Fibroblast of lung (primary cell): ENCODE measurements around the gene NKX3-2. TPM values are rescaled to one million over a fixed set of nuclear protein-coding genes. Genes with fewer than 3 reads are reported as not detected.

Experiments
- DNase-seq, 2 donors: peaks; one replicate each; pipeline versions ENCODE4 v3.0.0 to v3.0.0-alpha.2; 2010; ENCODE audit warnings: low read depth in 2 of 2
- H2AFZ ChIP-seq: 2 replicates; pipeline ENCODE4 v1.5.1; 2012; ENCODE audit warnings: low read length, control low read depth, inconsistent platforms
- H3K27ac ChIP-seq: 2 replicates; pipeline ENCODE4 v1.5.1; 2011; ENCODE audit warnings: low read length, control low read depth; ENCODE audit not compliant: insufficient read depth
- H3K27me3 ChIP-seq: 2 replicates; pipeline ENCODE4 v1.5.1; 2011; ENCODE audit warnings: mild to moderate bottlenecking, low read length; ENCODE audit not compliant: control insufficient read depth, insufficient read depth
- H3K36me3 ChIP-seq: 2 replicates; pipeline ENCODE4 v1.5.1; 2011; ENCODE audit warnings: low read length; ENCODE audit not compliant: control insufficient read depth, insufficient read depth
- H3K4me1 ChIP-seq: 2 replicates; pipeline ENCODE4 v1.5.1; 2011; ENCODE audit warnings: low read length; ENCODE audit not compliant: control insufficient read depth, insufficient read depth; ENCODE audit errors: extremely low read depth
- H3K4me2 ChIP-seq: 2 replicates; pipeline ENCODE4 v1.5.1; 2011; ENCODE audit warnings: low read length, control low read depth; ENCODE audit not compliant: insufficient read depth; ENCODE audit errors: extremely low read depth
- H3K4me3 ChIP-seq, 4 experiments: fragments of 200-600 bp in 1 of 4; sonication (generic) in 1 of 4; replicated peaks in 1 of 4; 2 replicates each; pipeline ENCODE4 v1.5.1; 2011 to 2016; ENCODE audit warnings: low read length in 4 of 4, low read depth in 3 of 4, mild to moderate bottlenecking in 3 of 4, control low read depth in 2 of 4, inconsistent platforms in 1 of 4, mixed read lengths in 1 of 4; ENCODE audit not compliant: insufficient read depth in 1 of 4; ENCODE audit errors: control extremely low read depth in 1 of 4
- H3K79me2 ChIP-seq: 2 replicates; pipeline ENCODE4 v1.5.1; 2012; ENCODE audit warnings: mild to moderate bottlenecking, low read length, inconsistent platforms; ENCODE audit not compliant: control insufficient read depth, insufficient read depth
- H3K9ac ChIP-seq: 2 replicates; pipeline ENCODE4 v1.5.1; 2011; ENCODE audit warnings: mild to moderate bottlenecking, low read length, control low read depth; ENCODE audit not compliant: insufficient read depth
- H3K9me3 ChIP-seq: 2 replicates; pipeline ENCODE4 v1.5.1; 2012; ENCODE audit warnings: low read depth, low read length; ENCODE audit not compliant: control insufficient read depth, insufficient read depth
- H4K20me1 ChIP-seq: 2 replicates; pipeline ENCODE4 v1.5.1; 2011; ENCODE audit warnings: low read length; ENCODE audit not compliant: control insufficient read depth, insufficient read depth; ENCODE audit errors: extremely low read depth
- EZH2 ChIP-seq: IDR thresholded peaks from 2 replicates; pipeline ENCODE4 v1.5.1; 2012; ENCODE audit warnings: low read length, control low read depth, mild to moderate bottlenecking; ENCODE audit errors: missing control alignments
- polyA plus RNA-seq, 2 donors: library from polyadenylated mRNA; depleted of rRNA in 1 of 2; stranded (reverse) in 1 of 2; unstranded in 1 of 2; fragments of >200 nt; gene quantifications; 2 replicates each; pipeline ENCODE4 v1.2.1, GENCODE V29; 2011 to 2012; ENCODE audit warnings: missing spikeins in 1 of 2
- total RNA-seq: library from RNA; depleted of rRNA; stranded (reverse); fragments of >200 nt; gene quantifications from 2 replicates; pipeline ENCODE4 v1.2.1, GENCODE V29; 2014
- TF ChIP-seq, protein P1 (sequence below), 2 donors: IDR thresholded peaks in 1 of 2; conservative IDR thresholded peaks in 1 of 2; 1 replicate in 1 of 2; 2 replicates in 1 of 2; pipeline ENCODE4 v1.5.1; 2011 to 2012; ENCODE audit warnings: low read length in 2 of 2, control low read depth in 1 of 2, inconsistent platforms in 1 of 2, low read depth in 1 of 2, mild to moderate bottlenecking in 1 of 2

Gene NKX3-2
- total and polyA plus RNA-seq, 2 donors (not counting 1 experiment from before 2014, with no cell fraction given): 0.24 to 1.3 TPM

DNA sequence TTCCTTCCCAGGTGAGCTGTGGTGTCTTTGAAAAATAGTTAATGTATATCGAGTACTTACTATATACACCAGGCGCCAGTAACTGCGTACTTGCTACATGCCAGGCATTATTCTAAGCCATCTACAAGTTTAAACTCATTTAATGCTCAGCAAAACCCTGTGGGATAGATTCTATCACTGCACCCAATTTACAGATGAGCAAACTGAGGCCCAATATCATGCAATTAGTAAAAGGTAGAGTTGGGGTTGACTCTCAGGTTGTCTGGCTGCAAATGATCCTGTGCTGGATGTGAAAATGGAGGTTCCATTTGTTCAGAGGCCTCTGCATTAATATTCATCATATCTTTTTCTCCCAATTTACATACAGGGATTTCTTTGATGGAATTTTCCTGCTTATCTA, 17.6 kb downstream of the NKX3-2 start:
- no peaks in the 10 kb centered on the region for H3K9me3 ChIP-seq
- no peak overlapping the region for H3K4me2 ChIP-seq
- no peaks in the 10 kb centered on the region for H3K4me1 ChIP-seq
- H3K27ac ChIP-seq: no peak overlapping the region
- no peak for TF ChIP-seq EZH2
- TF ChIP-seq, protein P1, sequence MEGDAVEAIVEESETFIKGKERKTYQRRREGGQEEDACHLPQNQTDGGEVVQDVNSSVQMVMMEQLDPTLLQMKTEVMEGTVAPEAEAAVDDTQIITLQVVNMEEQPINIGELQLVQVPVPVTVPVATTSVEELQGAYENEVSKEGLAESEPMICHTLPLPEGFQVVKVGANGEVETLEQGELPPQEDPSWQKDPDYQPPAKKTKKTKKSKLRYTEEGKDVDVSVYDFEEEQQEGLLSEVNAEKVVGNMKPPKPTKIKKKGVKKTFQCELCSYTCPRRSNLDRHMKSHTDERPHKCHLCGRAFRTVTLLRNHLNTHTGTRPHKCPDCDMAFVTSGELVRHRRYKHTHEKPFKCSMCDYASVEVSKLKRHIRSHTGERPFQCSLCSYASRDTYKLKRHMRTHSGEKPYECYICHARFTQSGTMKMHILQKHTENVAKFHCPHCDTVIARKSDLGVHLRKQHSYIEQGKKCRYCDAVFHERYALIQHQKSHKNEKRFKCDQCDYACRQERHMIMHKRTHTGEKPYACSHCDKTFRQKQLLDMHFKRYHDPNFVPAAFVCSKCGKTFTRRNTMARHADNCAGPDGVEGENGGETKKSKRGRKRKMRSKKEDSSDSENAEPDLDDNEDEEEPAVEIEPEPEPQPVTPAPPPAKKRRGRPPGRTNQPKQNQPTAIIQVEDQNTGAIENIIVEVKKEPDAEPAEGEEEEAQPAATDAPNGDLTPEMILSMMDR (conservative IDR thresholded peaks at IDR 0.05 in 1 of 2, IDR thresholded peaks at IDR 0.05 in 1 of 2; ENCODE audit: low read depth in 1 of 2, low read length in 2 of 2): no peak
- no peaks in the 10 kb centered on the region for H3K79me2 ChIP-seq
- H2AFZ ChIP-seq: no peak overlapping the region
- no peak overlapping the region for H3K9ac ChIP-seq
- no peaks in the 10 kb centered on the region for H4K20me1 ChIP-seq
- no peak overlapping the region for H3K4me3 ChIP-seq
- peaks cover 74% of the 10 kb centered on the region for H3K27me3 ChIP-seq
- H3K36me3 ChIP-seq: no peaks in the 10 kb centered on the region
- DNase-seq: no peak

DNA sequence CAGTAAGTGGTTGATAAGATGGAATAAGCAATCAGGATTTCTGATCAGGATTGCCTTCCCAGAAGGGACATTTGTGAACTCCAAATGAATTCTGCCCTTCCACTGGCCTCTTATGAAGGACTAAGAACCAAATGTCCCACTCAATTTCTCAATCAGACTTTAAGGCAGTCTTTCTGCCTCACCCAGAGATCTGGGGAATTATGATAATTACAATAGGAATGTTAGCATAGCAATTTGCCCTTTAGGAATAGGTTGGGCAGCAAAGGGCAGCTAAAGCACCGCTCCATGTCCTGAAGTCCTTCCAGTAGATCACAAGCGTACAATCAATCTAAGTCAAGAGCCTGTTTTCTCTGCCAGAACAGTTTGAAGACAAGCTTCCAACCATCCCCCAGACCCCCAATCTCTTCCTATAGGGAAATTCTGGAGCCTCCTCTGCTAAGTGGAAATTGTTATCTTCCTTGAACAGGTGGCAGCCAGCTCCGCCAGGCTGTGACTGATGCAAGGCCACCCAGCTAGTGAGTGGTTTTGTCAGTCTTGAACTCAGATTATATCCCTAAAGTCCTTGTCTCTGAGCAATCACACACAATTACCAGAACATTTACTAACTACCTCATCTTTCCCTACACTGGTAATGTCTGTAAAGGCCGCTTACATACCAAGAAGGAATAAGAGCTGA, 18.6 kb downstream of the NKX3-2 start:
- TF ChIP-seq, protein P1 (conservative IDR thresholded peaks at IDR 0.05 in 1 of 2, IDR thresholded peaks at IDR 0.05 in 1 of 2; ENCODE audit: low read depth in 1 of 2, low read length in 2 of 2): no peak
- no peak for TF ChIP-seq EZH2
- Histone ChIP-seq H3K27me3 (peaks cover 69% of the 10 kb centered on the region), H2AFZ (no peak overlapping the region), H3K4me3 (no peak overlapping the region), H3K4me1 (no peaks in the 10 kb centered on the region), H3K9me3 (no peaks in the 10 kb centered on the region), H3K4me2 (no peak overlapping the region), H3K9ac (no peak overlapping the region), H3K79me2 (no peaks in the 10 kb centered on the region), H3K27ac (no peak overlapping the region), H3K36me3 (no peaks in the 10 kb centered on the region), H4K20me1 (no peaks in the 10 kb centered on the region)
- no peak for DNase-seq

DNA sequence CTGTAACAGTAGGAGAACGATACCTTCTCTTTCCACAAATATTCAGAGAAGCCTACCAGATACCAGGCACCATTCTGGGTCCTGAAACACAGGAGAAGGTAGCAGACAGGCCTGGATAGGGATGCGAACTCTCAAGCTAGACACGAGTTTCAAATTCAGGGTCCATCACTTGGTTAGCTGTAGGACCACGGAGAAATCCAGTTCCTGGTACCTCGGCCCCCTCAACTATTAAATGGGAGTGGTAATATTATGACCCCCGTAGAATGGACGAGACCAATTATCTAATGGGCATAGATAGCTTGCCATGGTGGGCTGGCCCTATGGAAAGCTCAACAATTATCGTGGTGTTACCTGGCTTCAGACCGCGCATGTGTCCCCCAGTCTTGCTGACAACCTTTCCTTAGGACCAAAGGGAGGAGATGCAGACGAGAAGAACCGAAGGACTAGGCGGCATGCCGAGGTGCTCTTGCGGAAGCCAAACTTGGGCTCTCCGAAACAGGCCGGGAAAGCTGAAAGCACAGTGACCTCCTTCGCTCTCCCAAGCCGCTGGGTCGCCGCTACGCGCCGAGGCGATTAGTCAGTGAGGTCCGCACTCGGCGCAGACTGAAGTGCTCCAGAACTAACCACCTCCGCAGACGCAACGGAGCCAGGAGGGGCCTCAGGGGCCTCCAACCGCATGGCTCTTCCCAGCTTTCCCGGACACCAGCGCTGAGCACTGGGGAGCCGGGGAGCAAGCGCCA, 19.6 kb downstream of the NKX3-2 start:
- Histone ChIP-seq H3K4me1 (no peaks in the 10 kb centered on the region), H3K27me3 (peaks cover 60% of the 10 kb centered on the region), H3K79me2 (no peaks in the 10 kb centered on the region), H3K4me2 (no peak overlapping the region), H4K20me1 (no peaks in the 10 kb centered on the region), H3K36me3 (no peaks in the 10 kb centered on the region), H3K9me3 (no peaks in the 10 kb centered on the region), H3K4me3 (no peak overlapping the region), H2AFZ (no peak overlapping the region), H3K27ac (no peak overlapping the region), H3K9ac (no peak overlapping the region)
- peak in 1 of 2 donors; percentile 73 for DNase-seq
- peak; percentile 50 for TF ChIP-seq EZH2
- TF ChIP-seq, protein P1 (conservative IDR thresholded peaks at IDR 0.05 in 1 of 2, IDR thresholded peaks at IDR 0.05 in 1 of 2; ENCODE audit: low read depth in 1 of 2, low read length in 2 of 2): no peak
